ENCODE measurements around the gene LSM14B.
"Not testable (repeated sequence)": the region's sequence is repeated elsewhere in the genome, so short reads cannot be mapped to it uniquely, and the experiment has no call there.

The LSM14B gene

GRCh38 chr20:62080249-62080990, 41.9 kb upstream of the LSM14B start:
- TF ChIP-seq CTCF (IDR thresholded peaks at IDR 0.05; ENCODE audit: low read length) (no peak), EZH2 (IDR thresholded peaks at IDR 0.05; ENCODE audit: borderline replicate concordance, low read length) (no peak)

GRCh38 chr20:62083312-62083711, 39.0 kb upstream of the LSM14B start:
- TF ChIP-seq CTCF (IDR thresholded peaks at IDR 0.05; ENCODE audit: low read length) (no peak), EZH2 (IDR thresholded peaks at IDR 0.05; ENCODE audit: borderline replicate concordance, low read length) (no peak)
- H3K9me3 ChIP-seq (ENCODE audit: low read length), result no peaks in the 10 kb centered on the region
- no peaks in the 10 kb centered on the region; the same call in 1 of the 2 replicates for H3K27me3 ChIP-seq (ENCODE audit: insufficient read depth, low read length)
- no peak overlapping the region for H3K27ac ChIP-seq (ENCODE audit: low read depth, low read length, poor library complexity, severe bottlenecking)
- H3K9me2 ChIP-seq (ENCODE audit: low read depth, low read length), result no peaks in the 10 kb centered on the region
- no peaks in the 10 kb centered on the region for H3F3A ChIP-seq (ENCODE audit: insufficient read depth, low read length)
- H4K20me1 ChIP-seq (ENCODE audit: insufficient read depth, low read length), result no peaks in the 10 kb centered on the region
- H3K4me3 ChIP-seq (ENCODE audit: low read depth, low read length, poor library complexity, severe bottlenecking), result no peak overlapping the region
- H3K9ac ChIP-seq (ENCODE audit: low read length), result no peak overlapping the region
- H3K79me2 ChIP-seq (ENCODE audit: insufficient read depth, low read length), result no peaks in the 10 kb centered on the region
- no peaks in the 10 kb centered on the region; the same call in 1 of the 2 replicates for H3K36me3 ChIP-seq (ENCODE audit: insufficient read depth, low read length)
- no peak overlapping the region for H3K4me2 ChIP-seq (ENCODE audit: low read length)
- H3K4me1 ChIP-seq (ENCODE audit: insufficient read depth, low read length, severe bottlenecking), result no peaks in the 10 kb centered on the region
- no peak overlapping the region for H2AFZ ChIP-seq (ENCODE audit: low read length)

More at GRCh38 chr20:62080249-62080990, 41.9 kb upstream of the LSM14B start:
- H3K36me3 ChIP-seq (ENCODE audit: insufficient read depth, low read length), result no peaks in the 10 kb centered on the region; the same call in 1 of the 2 replicates
- H3K9ac ChIP-seq (ENCODE audit: low read length), result no peak overlapping the region
- H4K20me1 ChIP-seq (ENCODE audit: insufficient read depth, low read length), result no peaks in the 10 kb centered on the region
- no peaks in the 10 kb centered on the region for H3K79me2 ChIP-seq (ENCODE audit: insufficient read depth, low read length)
- no peaks in the 10 kb centered on the region for H3K9me2 ChIP-seq (ENCODE audit: low read depth, low read length)
- no peak overlapping the region for H3K4me3 ChIP-seq (ENCODE audit: low read depth, low read length, poor library complexity, severe bottlenecking)
- H3K4me1 ChIP-seq (ENCODE audit: insufficient read depth, low read length, severe bottlenecking), result no peaks in the 10 kb centered on the region
- no peak overlapping the region for H3K27ac ChIP-seq (ENCODE audit: low read depth, low read length, poor library complexity, severe bottlenecking)
- H3K27me3 ChIP-seq (ENCODE audit: insufficient read depth, low read length), result no peaks in the 10 kb centered on the region; the same call in 1 of the 2 replicates
- H3K9me3 ChIP-seq (ENCODE audit: low read length), result peaks cover 5% of the 10 kb centered on the region; the same call in 1 of the 2 replicates
- H2AFZ ChIP-seq (ENCODE audit: low read length), result no peak overlapping the region
- no peak overlapping the region for H3K4me2 ChIP-seq (ENCODE audit: low read length)
- no peaks in the 10 kb centered on the region for H3F3A ChIP-seq (ENCODE audit: insufficient read depth, low read length)

- H3F3A ChIP-seq (ENCODE audit: insufficient read depth, low read length); H3K27me3 ChIP-seq (ENCODE audit: insufficient read depth, low read length); H2AFZ ChIP-seq (ENCODE audit: low read length): not testable (repeated sequence)
Observed at GRCh38 chr20:62084224-62084623, 38.1 kb upstream of the LSM14B start.

GRCh38 chr20:62085206-62085605, 37.1 kb upstream of the LSM14B start:
- no peaks in the 10 kb centered on the region; the same call in 1 of the 2 replicates for H3K27me3 ChIP-seq (ENCODE audit: insufficient read depth, low read length)
- H3K36me3 ChIP-seq (ENCODE audit: insufficient read depth, low read length), result no peaks in the 10 kb centered on the region
- H3K4me2 ChIP-seq (ENCODE audit: low read length), result no peak overlapping the region
- no peak overlapping the region for H3K9ac ChIP-seq (ENCODE audit: low read length)
- H3K9me2 ChIP-seq (ENCODE audit: low read depth, low read length), result no peaks in the 10 kb centered on the region
- H2AFZ ChIP-seq (ENCODE audit: low read length), result no peak overlapping the region
- no peak for TF ChIP-seq CTCF (IDR thresholded peaks at IDR 0.05; ENCODE audit: low read length)
- no peak for TF ChIP-seq EZH2 (IDR thresholded peaks at IDR 0.05; ENCODE audit: borderline replicate concordance, low read length)
- no peaks in the 10 kb centered on the region for H3K79me2 ChIP-seq (ENCODE audit: insufficient read depth, low read length)
- no peaks in the 10 kb centered on the region for H4K20me1 ChIP-seq (ENCODE audit: insufficient read depth, low read length)
- H3K4me3 ChIP-seq (ENCODE audit: low read depth, low read length, poor library complexity, severe bottlenecking), result no peak overlapping the region
- no peak overlapping the region for H3K27ac ChIP-seq (ENCODE audit: low read depth, low read length, poor library complexity, severe bottlenecking)
- no peaks in the 10 kb centered on the region for H3K4me1 ChIP-seq (ENCODE audit: insufficient read depth, low read length, severe bottlenecking)
- H3K9me3 ChIP-seq (ENCODE audit: low read length), result no peaks in the 10 kb centered on the region
- H3F3A ChIP-seq (ENCODE audit: insufficient read depth, low read length), result no peaks in the 10 kb centered on the region

More at GRCh38 chr20:62084224-62084623, 38.1 kb upstream of the LSM14B start:
- H4K20me1 ChIP-seq (ENCODE audit: insufficient read depth, low read length); H3K79me2 ChIP-seq (ENCODE audit: insufficient read depth, low read length); H3K9me3 ChIP-seq (ENCODE audit: low read length); H3K9me2 ChIP-seq (ENCODE audit: low read depth, low read length); H3K4me2 ChIP-seq (ENCODE audit: low read length); H3K27ac ChIP-seq (ENCODE audit: low read depth, low read length, poor library complexity, severe bottlenecking); H3K4me1 ChIP-seq (ENCODE audit: insufficient read depth, low read length, severe bottlenecking); H3K9ac ChIP-seq (ENCODE audit: low read length); H3K36me3 ChIP-seq (ENCODE audit: insufficient read depth, low read length); H3K4me3 ChIP-seq (ENCODE audit: low read depth, low read length, poor library complexity, severe bottlenecking): not testable (repeated sequence)

Measured in OCI-LY1 (cell line).